Middle frontal gyrus (tissue), 1 donor: ENCODE measurements around the gene CLEC16A.

Source experiments
- DNase-seq: peaks from one replicate; pipeline ENCODE4 v3.0.0-alpha.2; 2015; ENCODE audit warnings: low spot score; ENCODE audit errors: extremely low spot score

Gene CLEC16A

GRCh38 chr16:11078812-11079459 is 134.6 kb downstream of the CLEC16A start:
- no peak for DNase-seq

- DNase-seq = no peak
Observed at GRCh38 chr16:11079652-11080187, 135.4 kb downstream of the CLEC16A start.

GRCh38 chr16:11080327-11080967 is 136.1 kb downstream of the CLEC16A start:
- no peak for DNase-seq

- no peak for DNase-seq
Observed at GRCh38 chr16:11080999-11081630, 136.8 kb downstream of the CLEC16A start.

GRCh38 chr16:11082108-11082859 is 137.9 kb downstream of the CLEC16A start:
- no peak for DNase-seq

- DNase-seq = no peak
Observed at GRCh38 chr16:11082860-11083388, 138.6 kb downstream of the CLEC16A start.

- DNase-seq = no peak
Observed at GRCh38 chr16:11084484-11084875, 140.1 kb downstream of the CLEC16A start.

- DNase-seq = no peak
Observed at GRCh38 chr16:11084876-11085485, 140.6 kb downstream of the CLEC16A start.

- no peak for DNase-seq
Observed at GRCh38 chr16:11085916-11086315, 141.6 kb downstream of the CLEC16A start.

- DNase-seq = no peak
Observed at GRCh38 chr16:11087691-11088073, 143.3 kb downstream of the CLEC16A start.

- DNase-seq = no peak
Observed at GRCh38 chr16:11088074-11088730, 143.8 kb downstream of the CLEC16A start.

- DNase-seq = no peak
Observed at GRCh38 chr16:11088831-11089230, 144.5 kb downstream of the CLEC16A start.

- DNase-seq = no peak
Observed at GRCh38 chr16:11089504-11090124, 145.2 kb downstream of the CLEC16A start.

GRCh38 chr16:11090232-11090631 is 145.9 kb downstream of the CLEC16A start:
- DNase-seq = no peak

- DNase-seq = no peak
Observed at GRCh38 chr16:11091021-11091785, 146.8 kb downstream of the CLEC16A start.

GRCh38 chr16:11092788-11093571 is 148.6 kb downstream of the CLEC16A start:
- no peak for DNase-seq

GRCh38 chr16:11093572-11094074 is 149.3 kb downstream of the CLEC16A start:
- DNase-seq = no peak
